Gastroesophageal sphincter (tissue), 2 donors: Measurements from ENCODE around the gene FOXL3.

ENCODE experiments used
- POLR2A ChIP-seq, 2 donors: fragments of 450-650 bp; IDR thresholded peaks; one replicate each; pipeline ENCODE4 v1.6.1; 2017; ENCODE audit warnings: antibody characterized with exemption in 2 of 2, mild to moderate bottlenecking in 2 of 2, moderate library complexity in 1 of 2
- POLR2AphosphoS5 ChIP-seq: sonication (generic); formaldehyde crosslinking; IDR thresholded peaks from one replicate; pipeline ENCODE4 v1.6.1; 2017; ENCODE audit warnings: antibody characterized with exemption

DNA sequence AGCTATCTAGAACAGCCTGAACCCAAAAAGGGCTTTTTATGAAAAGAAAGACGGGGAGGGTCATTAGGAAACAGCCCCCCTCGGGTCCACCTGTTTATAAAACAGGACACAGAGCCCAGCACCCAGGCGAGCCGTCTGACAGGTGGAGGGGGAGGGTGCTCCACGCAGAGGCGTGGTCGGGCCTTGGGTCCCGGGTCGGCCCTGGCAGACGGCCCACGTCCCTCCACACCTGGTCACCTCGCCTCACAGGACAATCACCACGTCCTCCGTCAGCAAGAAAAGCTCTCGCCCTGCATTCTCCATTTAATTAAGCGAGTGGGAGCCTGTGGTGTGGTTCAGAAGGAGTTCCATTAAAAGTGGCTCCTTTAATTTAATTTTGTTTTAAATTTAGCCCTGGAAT lies 42.3 kb upstream of the FOXL3 start:
- no peak for TF ChIP-seq POLR2A (IDR thresholded peaks at IDR 0.05)
- TF ChIP-seq POLR2AphosphoS5: no peak
